Thoracic aorta (tissue), 2 donors: Measurements from ENCODE around the gene BMP7. TPM values are rescaled to one million over a fixed set of nuclear protein-coding genes. Genes with fewer than 3 reads are reported as not detected.

ENCODE experiments used
- ATAC-seq: fragments of 150-250 bp; one replicate; pipeline ENCODE4 v1.8.0; 2017; ENCODE audit warnings: low read depth; ENCODE audit not compliant: insufficient number of reproducible peaks, low FRiP score
- DNase-seq: peaks from one replicate; pipeline ENCODE4 v3.0.0-alpha.2; 2020; ENCODE audit warnings: low spot score
- H3K27ac ChIP-seq, 2 donors: fragments of 200-600 bp; sonication (generic); 1 replicate in 1 of 2; 2 replicates in 1 of 2; pipeline ENCODE4 v1.5.1; 2016; ENCODE audit warnings: mild to moderate bottlenecking in 2 of 2, moderate library complexity in 2 of 2
- H3K27me3 ChIP-seq: fragments of 200-600 bp; sonication (generic); replicated peaks from 2 replicates; pipeline ENCODE4 v1.6.0; 2016; ENCODE audit warnings: mild to moderate bottlenecking; ENCODE audit not compliant: insufficient read depth
- H3K36me3 ChIP-seq: fragments of 200-600 bp; sonication (generic); one replicate; pipeline ENCODE4 v1.5.1; 2016
- H3K4me1 ChIP-seq, 2 donors: fragments of 200-600 bp; sonication (generic); 1 replicate in 1 of 2; 2 replicates in 1 of 2; pipeline versions ENCODE4 v1.5.1 to v1.6.0; 2016; ENCODE audit warnings: low read depth in 2 of 2, mild to moderate bottlenecking in 1 of 2; ENCODE audit not compliant: control insufficient read depth in 1 of 2
- H3K4me3 ChIP-seq: fragments of 200-600 bp; sonication (generic); 2 replicates; pipeline ENCODE4 v1.5.1; 2016; ENCODE audit warnings: mild to moderate bottlenecking
- H3K9me3 ChIP-seq: fragments of 200-600 bp; sonication (generic); 2 replicates; pipeline ENCODE4 v1.5.1; 2016
- CTCF ChIP-seq: fragments of 200-600 bp; sonication (generic); IDR thresholded peaks from one replicate; pipeline ENCODE4 v1.5.1; 2019; ENCODE audit warnings: antibody characterized with exemption
- total RNA-seq, 2 donors: library from RNA; depleted of rRNA; stranded (reverse); fragments of >200 nt; gene quantifications; one replicate each; pipeline versions ENCODE4 v1.1.0 to v1.2.3, GENCODE V29; 2016

BMP7 gene
- total RNA-seq, 2 donors from 2014 or later = 1.5 TPM; not detected in 1

GRCh38 chr20:57251949-57252348, 14.5 kb downstream of the BMP7 start:
- H3K4me3 ChIP-seq = no peak overlapping the region
- no peaks in the 10 kb centered on the region for H3K4me1 ChIP-seq
- no peaks in the 10 kb centered on the region for H3K27me3 ChIP-seq
- H3K9me3 ChIP-seq = no peaks in the 10 kb centered on the region
- no peak overlapping the region for H3K27ac ChIP-seq
- no peak for TF ChIP-seq CTCF
- DNase-seq (no peak), ATAC-seq (no peak)
- H3K36me3 ChIP-seq = no peaks in the 10 kb centered on the region

- TF ChIP-seq CTCF = no peak
- H3K27ac ChIP-seq = no peak overlapping the region
- no peak for ATAC-seq
- no peak for DNase-seq
- no peaks in the 10 kb centered on the region for H3K4me1 ChIP-seq
- H3K9me3 ChIP-seq = no peaks in the 10 kb centered on the region
- H3K27me3 ChIP-seq = no peaks in the 10 kb centered on the region
- H3K4me3 ChIP-seq = no peak overlapping the region
- H3K36me3 ChIP-seq = no peaks in the 10 kb centered on the region
Measured at GRCh38 chr20:57251344-57251743, 15.1 kb downstream of the BMP7 start.

GRCh38 chr20:57250607-57251343, 15.7 kb downstream of the BMP7 start:
- no peaks in the 10 kb centered on the region for H3K36me3 ChIP-seq
- no peaks in the 10 kb centered on the region for H3K27me3 ChIP-seq
- DNase-seq = no peak
- H3K27ac ChIP-seq = no peak overlapping the region
- H3K4me1 ChIP-seq = no peaks in the 10 kb centered on the region
- H3K9me3 ChIP-seq = no peaks in the 10 kb centered on the region
- ATAC-seq = no peak
- no peak overlapping the region for H3K4me3 ChIP-seq
- no peak for TF ChIP-seq CTCF

- no peaks in the 10 kb centered on the region for H3K4me1 ChIP-seq
- no peaks in the 10 kb centered on the region for H3K9me3 ChIP-seq
- TF ChIP-seq CTCF = no peak
- H3K27ac ChIP-seq = no peak overlapping the region
- no peak for ATAC-seq
- H3K27me3 ChIP-seq = no peaks in the 10 kb centered on the region
- no peak overlapping the region for H3K4me3 ChIP-seq
- no peak for DNase-seq
- H3K36me3 ChIP-seq = no peaks in the 10 kb centered on the region
Measured at GRCh38 chr20:57249772-57250171, 16.7 kb downstream of the BMP7 start.

- Histone ChIP-seq H3K9me3 (no peaks in the 10 kb centered on the region), H3K4me3 (no peak overlapping the region), H3K27ac (no peak overlapping the region), H3K4me1 (no peaks in the 10 kb centered on the region), H3K36me3 (no peaks in the 10 kb centered on the region), H3K27me3 (no peaks in the 10 kb centered on the region)
- ATAC-seq (no peak), DNase-seq (no peak)
- no peak for TF ChIP-seq CTCF
Measured at GRCh38 chr20:57249073-57249472, 17.4 kb downstream of the BMP7 start.
